BJ (cell line): ENCODE measurements around the gene HSDL2. TPM values are rescaled to one million over a fixed set of nuclear protein-coding genes. Genes with fewer than 3 reads are reported as not detected.

Experiments used
- CTCF ChIA-PET: fragments of 350-600 bp; formaldehyde crosslinking; extraction: SDS; loops from one replicate; lab custom pipeline; 2021; ENCODE audit warnings: antibody characterized with exemption, inconsistent platforms; lab: Yijun Ruan, JAX
- POLR2A ChIA-PET: fragments of 300-600 bp; sonication (Branson Sonifier 250); formaldehyde crosslinking; extraction: SDS; loops from one replicate; lab custom pipeline; 2021; ENCODE audit warnings: antibody characterized with exemption; lab: Charles Lee
- DNase-seq: peaks from one replicate; pipeline ENCODE4 v3.0.0-alpha.2; 2011; ENCODE audit warnings: low read depth
- H3K27me3 ChIP-seq: 2 replicates; pipeline ENCODE4 v1.6.0; 2011; ENCODE audit warnings: low read length; ENCODE audit not compliant: control insufficient read depth, insufficient read depth
- H3K36me3 ChIP-seq: 2 replicates; pipeline ENCODE4 v1.5.1; 2011; ENCODE audit warnings: low read length; ENCODE audit not compliant: control insufficient read depth, insufficient read depth
- H3K4me3 ChIP-seq: 2 replicates; pipeline ENCODE4 v1.5.1; 2011; ENCODE audit warnings: low read depth, mild to moderate bottlenecking, control low read depth, low read length
- polyA minus RNA-seq: library from RNA; depleted of rRNA, polyadenylated mRNA; stranded (reverse); fragments of >200 nt; gene quantifications from 2 replicates; pipeline ENCODE4 v1.2.3, GENCODE V29; 2011; rRNA and poly(A)+ RNA removed
- polyA plus RNA-seq: library from polyadenylated mRNA; depleted of rRNA; stranded (reverse); fragments of >200 nt; gene quantifications from 2 replicates; pipeline ENCODE4 v1.2.3, GENCODE V29; 2011; rRNA removed
- TF ChIP-seq, protein P1 (sequence below): IDR thresholded peaks from 2 replicates; pipeline ENCODE4 v1.5.1; 2011; ENCODE audit warnings: low read depth, mild to moderate bottlenecking, control low read depth, inconsistent platforms, low read length, moderate library complexity; ENCODE audit not compliant: insufficient read depth

HSDL2 gene
- polyA plus RNA-seq (15.2 and 26.0 TPM in 2 replicates), polyA minus RNA-seq (15.4 and 21.8 TPM in 2 replicates)

DNA sequence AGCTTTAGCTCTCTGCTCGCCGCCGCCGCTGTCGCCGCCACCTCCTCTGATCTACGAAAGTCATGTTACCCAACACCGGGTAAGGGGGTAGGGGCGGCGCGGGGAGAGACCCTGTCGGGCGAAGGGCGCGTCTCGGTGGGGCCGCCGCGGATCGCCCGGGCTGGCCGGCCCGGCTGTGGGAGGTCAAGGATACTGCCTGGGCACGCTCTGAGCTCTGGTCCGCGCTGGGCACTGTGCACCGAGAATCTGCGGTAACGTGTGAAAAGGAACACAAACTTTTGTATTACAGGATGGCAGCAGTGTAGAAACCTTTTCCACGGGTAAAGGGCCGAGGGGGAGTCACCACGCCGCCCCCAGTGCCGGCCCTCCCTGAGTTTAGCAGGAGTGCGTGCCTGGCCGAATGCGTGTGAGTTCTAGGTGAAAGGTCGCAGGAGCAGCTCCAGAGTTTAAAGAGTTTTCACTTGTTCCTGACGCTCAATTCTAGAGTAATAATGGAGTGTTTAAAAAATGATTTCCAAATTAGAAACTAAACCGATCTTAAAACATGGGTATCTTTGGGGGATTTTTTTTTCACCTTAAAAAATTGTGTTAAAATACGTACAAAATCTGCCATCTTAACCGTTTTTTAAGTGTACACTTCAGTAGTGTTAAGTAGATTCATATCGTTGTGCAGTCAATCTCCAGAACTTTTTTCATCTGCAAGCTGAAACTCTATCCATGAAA is at the start of gene HSDL2:
HSDL2 (plus strand) TSS at position 7 of the 723 bp plus-strand sequence; CDS start at position 63, 56 bp downstream.
- H3K36me3 ChIP-seq: no peaks in the 10 kb centered on the region
- no peaks in the 10 kb centered on the region for H3K27me3 ChIP-seq
- H3K4me3 ChIP-seq: peak within 1 kb of the TSS; percentile 90
- no peak for DNase-seq
- TF ChIP-seq, protein P1, sequence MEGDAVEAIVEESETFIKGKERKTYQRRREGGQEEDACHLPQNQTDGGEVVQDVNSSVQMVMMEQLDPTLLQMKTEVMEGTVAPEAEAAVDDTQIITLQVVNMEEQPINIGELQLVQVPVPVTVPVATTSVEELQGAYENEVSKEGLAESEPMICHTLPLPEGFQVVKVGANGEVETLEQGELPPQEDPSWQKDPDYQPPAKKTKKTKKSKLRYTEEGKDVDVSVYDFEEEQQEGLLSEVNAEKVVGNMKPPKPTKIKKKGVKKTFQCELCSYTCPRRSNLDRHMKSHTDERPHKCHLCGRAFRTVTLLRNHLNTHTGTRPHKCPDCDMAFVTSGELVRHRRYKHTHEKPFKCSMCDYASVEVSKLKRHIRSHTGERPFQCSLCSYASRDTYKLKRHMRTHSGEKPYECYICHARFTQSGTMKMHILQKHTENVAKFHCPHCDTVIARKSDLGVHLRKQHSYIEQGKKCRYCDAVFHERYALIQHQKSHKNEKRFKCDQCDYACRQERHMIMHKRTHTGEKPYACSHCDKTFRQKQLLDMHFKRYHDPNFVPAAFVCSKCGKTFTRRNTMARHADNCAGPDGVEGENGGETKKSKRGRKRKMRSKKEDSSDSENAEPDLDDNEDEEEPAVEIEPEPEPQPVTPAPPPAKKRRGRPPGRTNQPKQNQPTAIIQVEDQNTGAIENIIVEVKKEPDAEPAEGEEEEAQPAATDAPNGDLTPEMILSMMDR: no peak
- ChIA-PET POLR2A (interaction anchor here (0.6 to 0.8 kb wide), 4 partner anchors 31 to 693 kb away, joined by 3 to 6 read pairs (median 4); no protein-coding TSS in a partner anchor), CTCF (interaction anchor here (1.1 to 2.7 kb wide), 3 partner anchors 18 to 439 kb away, joined by 3 to 10 read pairs (median 3); no protein-coding TSS in a partner anchor)

DNA sequence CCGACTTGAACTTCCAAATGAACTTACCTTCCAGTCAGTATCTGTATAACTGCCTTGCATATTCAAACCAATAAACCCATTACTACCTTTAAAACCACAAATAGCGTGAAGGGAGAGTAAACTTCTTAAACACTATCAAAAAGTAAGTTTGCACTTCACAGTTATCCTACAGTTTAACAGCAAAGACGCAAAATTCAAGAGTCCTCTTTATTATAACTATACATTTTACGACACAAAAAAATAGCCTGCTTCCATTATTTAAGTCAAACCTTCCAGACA is 48.3 kb upstream of the HSDL2 start:
- H3K36me3 ChIP-seq: no peaks in the 10 kb centered on the region
- no peaks in the 10 kb centered on the region for H3K27me3 ChIP-seq
- DNase-seq: no peak
- peak overlapping the region; percentile 96 for H3K4me3 ChIP-seq
- ChIA-PET POLR2A (no interaction called here), CTCF (no interaction called here)
- TF ChIP-seq, protein P1: no peak

DNA sequence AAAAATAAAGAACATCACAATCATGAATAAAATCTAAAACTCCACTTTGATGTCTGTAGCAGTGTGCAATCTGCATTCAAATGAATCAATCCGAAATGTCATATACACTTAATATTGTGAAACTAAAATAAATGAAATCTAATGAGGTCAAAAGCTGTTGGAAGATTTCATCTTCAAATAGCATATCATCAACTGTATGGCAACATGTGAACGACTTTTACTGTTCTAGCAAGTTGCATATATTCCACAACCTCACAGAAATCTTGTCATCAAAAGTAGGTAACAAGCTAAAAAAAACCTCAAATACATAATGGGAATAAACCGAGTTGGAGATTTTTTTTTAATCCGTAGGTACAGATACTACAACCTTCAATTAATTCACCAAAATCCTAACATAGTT is 47.7 kb upstream of the HSDL2 start:
- ChIA-PET POLR2A (interaction anchor here (0.5 kb wide), 1 partner anchor 30 kb away, joined by 3 read pairs; no protein-coding TSS in a partner anchor), CTCF (no interaction called here)

DNA sequence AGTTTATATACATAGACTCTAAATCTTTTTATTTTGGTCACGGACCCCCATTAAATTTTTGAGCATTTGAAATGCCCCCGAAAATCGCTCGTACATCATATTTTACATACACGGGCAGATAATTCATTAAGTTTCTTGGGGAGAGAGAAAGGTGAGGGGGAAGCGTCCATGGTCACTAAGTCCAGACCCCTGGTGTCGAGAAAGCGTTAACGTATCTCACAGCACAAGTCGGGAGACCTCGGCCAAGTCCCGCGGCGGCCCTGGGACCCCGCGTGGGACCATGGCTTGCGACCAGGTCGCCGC is 47.3 kb upstream of the HSDL2 start:
- Histone ChIP-seq H3K36me3 (no peaks in the 10 kb centered on the region), H3K4me3 (peak overlapping the region; percentile 96), H3K27me3 (no peaks in the 10 kb centered on the region)
- TF ChIP-seq, protein P1: 0 out of 2 replicates have a peak, but pooled peaks have one; percentile 10
- DNase-seq: no peak
- POLR2A ChIA-PET: interaction anchor here (0.5 kb wide), 1 partner anchor 31 kb away, joined by 3 read pairs; no protein-coding TSS in a partner anchor
- CTCF ChIA-PET: interaction anchor here (1.0 to 1.6 kb wide), 4 partner anchors 9 to 200 kb away, joined by 3 to 4 read pairs (median 3); no protein-coding TSS in a partner anchor

More for the DNA sequence above, 47.7 kb upstream of the HSDL2 start:
- no peaks in the 10 kb centered on the region for H3K27me3 ChIP-seq
- DNase-seq: no peak
- peak overlapping the region; percentile 96 for H3K4me3 ChIP-seq
- H3K36me3 ChIP-seq: no peaks in the 10 kb centered on the region
- TF ChIP-seq, protein P1: no peak

DNA sequence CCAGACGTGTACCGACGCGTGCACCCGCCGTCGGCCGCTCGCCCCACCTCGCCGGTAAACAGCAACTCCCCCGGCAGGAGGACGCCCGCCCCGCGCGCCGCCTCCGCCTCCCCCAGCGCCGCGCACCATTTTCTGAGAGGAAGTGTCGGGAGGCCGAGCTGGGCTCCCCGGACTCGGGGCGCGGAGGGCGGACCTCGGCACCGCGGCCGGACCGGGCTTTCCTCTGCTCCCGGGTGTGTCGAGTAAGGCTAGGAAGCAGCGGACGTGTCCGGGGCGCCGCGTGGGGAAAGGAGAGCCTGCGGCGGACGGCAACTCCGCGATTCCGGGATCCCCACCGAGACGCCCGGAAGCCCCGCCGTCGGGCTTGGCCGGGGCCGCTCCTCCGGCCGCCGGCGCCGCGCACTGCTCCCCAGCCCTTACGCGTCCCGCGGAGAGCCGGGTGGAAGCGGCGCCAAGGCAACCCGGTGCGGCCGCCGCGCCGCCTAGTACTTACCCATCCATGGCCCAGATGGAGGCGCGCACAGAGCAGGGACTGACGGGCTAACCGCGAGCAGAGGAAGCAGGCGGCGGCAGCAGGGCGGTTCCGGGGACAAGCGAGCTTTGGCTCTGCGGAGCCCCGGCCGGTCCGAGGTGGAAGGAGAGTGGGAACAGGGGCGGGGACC is 46.8 kb upstream of the HSDL2 start, which contains the start of gene PTBP3:
PTBP3 (minus strand) TSS at position 643 of the 662 bp plus-strand sequence. CDS start 35,754 bp downstream, outside the sequence.
- no peaks in the 10 kb centered on the region for H3K36me3 ChIP-seq
- ChIA-PET POLR2A (interaction anchor here (0.5 kb wide), 1 partner anchor 31 kb away, joined by 3 read pairs; no protein-coding TSS in a partner anchor), CTCF (interaction anchor here (0.5 to 1.6 kb wide), 15 partner anchors 9 to 258 kb away, joined by 3 to 7 read pairs (median 3); no protein-coding TSS in a partner anchor)

More for the DNA sequence above, 46.8 kb upstream of the HSDL2 start, which contains the start of gene PTBP3:
- peak within 1 kb of the TSS; percentile 96 for H3K4me3 ChIP-seq
- TF ChIP-seq, protein P1: 0 out of 2 replicates have a peak, but pooled peaks have one; percentile 1
- no peaks in the 10 kb centered on the region for H3K27me3 ChIP-seq
- DNase-seq: no peak
